ENCODE data around the gene MMP24OS.
"Not testable (repeated sequence)": the region's sequence is repeated elsewhere in the genome, so short reads cannot be mapped to it uniquely, and the experiment has no call there.

MMP24OS gene

DNA sequence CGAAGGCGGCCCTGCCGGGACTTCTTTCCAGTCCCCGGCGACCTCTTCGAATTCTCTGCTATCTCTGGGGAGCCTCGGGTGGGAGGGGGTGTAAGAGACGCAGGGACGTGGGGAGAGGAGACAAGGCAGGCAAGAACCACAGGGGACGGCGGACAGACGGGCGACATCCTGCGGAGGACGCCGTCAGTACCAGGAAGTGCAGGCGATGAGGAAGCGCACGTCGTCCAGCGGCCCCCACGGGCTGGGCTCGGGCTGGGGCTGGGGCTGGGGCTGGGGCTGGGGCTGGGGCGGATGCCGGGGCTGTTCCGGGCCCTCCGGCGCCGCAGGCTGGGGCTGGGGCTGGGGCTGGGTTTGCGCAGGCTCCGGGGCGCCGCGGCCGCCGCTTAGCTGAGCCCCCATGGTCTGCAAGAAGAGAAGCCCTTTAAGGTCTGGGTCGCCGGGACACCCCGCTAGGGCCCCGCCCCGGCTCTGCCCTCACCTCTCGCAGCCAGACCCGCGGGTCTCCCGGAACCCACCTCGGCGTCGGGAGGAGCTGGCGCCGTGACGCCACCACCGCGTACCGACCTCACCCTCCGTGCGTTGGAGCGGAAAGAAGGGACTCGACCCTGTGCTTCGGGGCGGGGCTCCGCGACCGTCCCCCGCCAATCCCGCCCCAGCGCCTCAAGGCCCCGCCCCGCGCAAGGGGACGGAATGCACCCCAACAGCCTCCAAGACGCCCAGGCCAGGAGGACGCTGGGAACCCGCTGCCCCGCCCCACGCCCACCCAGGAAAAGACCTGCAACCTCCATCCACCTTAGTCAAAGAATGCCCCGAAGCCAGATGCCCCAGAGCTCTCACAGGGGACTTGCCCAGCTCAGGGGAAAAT is at the start of gene MMP24OS:
Gene MMP24OS (minus strand): TSS at position 592 of the 865 bp plus-strand sequence. CDS start 193 bp downstream, at position 399.
- peak; percentile 76 to 90 for DNase-seq (ENCODE audit: low spot score in 2 of 2)
- H3K4me1 ChIP-seq: peaks cover 7% of the 10 kb centered on the region; the same call in 1 of the 2 replicates
- peak within 1 kb of the TSS; percentile 71 for H3K4me3 ChIP-seq
- H3K36me3 ChIP-seq (replicated peaks): peaks cover 59% of the 10 kb centered on the region
- H3K9me3 ChIP-seq: no peaks in the 10 kb centered on the region
- H3K27me3 ChIP-seq (ENCODE audit: low read depth): no peaks in the 10 kb centered on the region
- in situ Hi-C loops (cut with MboI; ENCODE audit: low sequenced_read_pairs): no loop called here

DNA sequence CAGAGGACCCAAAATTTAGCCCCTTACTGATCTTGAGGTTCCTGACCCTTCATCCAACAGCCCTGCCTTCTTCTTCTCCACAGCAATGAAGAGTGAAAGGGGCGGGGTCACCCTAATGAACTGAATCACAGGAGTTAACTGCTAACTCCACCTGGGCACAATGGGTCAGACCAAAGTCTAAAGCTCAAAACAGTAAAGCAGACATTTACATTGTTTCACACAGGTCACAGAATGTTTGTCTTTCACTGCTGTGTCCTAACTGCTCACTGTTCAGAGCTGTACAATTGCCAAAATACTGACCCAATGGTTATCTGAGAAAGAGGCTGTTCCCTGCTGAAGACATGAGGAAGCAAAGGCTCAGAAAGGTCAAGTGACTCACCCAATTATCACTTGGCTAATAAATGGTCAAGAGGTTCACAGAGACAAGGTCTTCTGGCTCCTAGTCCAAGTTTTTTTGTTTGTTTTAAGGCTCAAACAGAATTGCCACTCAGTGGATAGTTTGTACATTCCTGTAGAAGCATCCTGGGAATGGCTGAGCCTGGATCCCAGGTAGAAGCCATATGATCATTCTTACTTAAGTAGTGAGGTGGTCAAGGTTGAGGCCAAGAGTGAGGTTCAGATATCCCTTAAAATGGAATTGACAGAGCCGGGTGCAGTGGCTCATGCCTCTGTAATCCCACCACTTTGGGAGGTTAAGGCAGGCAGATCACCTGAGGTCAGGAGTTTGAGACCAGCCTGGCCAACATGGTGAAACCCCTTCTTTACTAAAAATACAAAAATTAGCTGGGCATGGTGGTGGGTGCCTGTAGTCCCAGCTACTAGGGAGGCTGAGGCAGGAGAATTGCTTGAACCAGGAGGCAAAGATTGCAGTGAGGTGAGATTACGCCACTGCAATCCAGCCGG is 49.4 kb upstream of the MMP24OS start:
- Histone ChIP-seq H3K36me3 (replicated peaks) (no peaks in the 10 kb centered on the region), H3K27me3 (ENCODE audit: low read depth) (no peaks in the 10 kb centered on the region), H3K4me1 (no peaks in the 10 kb centered on the region), H3K4me3 (no peak overlapping the region), H3K9me3 (no peaks in the 10 kb centered on the region; the same call in 1 of the 2 replicates)
- DNase-seq (ENCODE audit: low spot score in 2 of 2): no peak
- in situ Hi-C loops (cut with MboI; ENCODE audit: low sequenced_read_pairs): no loop called here

DNA sequence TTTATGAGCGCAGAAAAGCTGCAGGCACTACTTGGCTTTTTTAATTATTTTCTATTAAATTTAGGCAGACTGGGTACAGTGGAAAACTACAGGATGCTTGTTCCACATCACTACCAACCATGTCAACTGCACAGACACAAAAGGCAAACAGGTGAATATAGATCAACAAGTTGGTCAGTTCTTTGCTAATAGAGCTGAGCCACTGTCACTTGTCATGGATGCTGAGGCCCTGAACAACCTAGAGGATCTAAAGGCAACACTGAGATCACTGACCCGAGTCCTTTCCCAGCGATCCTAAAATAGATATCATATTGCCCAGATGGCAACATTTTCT is 48.8 kb upstream of the MMP24OS start:
- Histone ChIP-seq H3K4me1 (no peaks in the 10 kb centered on the region), H3K27me3 (ENCODE audit: low read depth) (no peaks in the 10 kb centered on the region), H3K4me3 (no peak overlapping the region), H3K36me3 (replicated peaks) (peaks cover 3% of the 10 kb centered on the region; the same call in 1 of the 2 replicates), H3K9me3 (no peaks in the 10 kb centered on the region; the same call in 1 of the 2 replicates)
- in situ Hi-C loops (cut with MboI; ENCODE audit: low sequenced_read_pairs): no loop called here
- no peak for DNase-seq (ENCODE audit: low spot score in 2 of 2)

DNA sequence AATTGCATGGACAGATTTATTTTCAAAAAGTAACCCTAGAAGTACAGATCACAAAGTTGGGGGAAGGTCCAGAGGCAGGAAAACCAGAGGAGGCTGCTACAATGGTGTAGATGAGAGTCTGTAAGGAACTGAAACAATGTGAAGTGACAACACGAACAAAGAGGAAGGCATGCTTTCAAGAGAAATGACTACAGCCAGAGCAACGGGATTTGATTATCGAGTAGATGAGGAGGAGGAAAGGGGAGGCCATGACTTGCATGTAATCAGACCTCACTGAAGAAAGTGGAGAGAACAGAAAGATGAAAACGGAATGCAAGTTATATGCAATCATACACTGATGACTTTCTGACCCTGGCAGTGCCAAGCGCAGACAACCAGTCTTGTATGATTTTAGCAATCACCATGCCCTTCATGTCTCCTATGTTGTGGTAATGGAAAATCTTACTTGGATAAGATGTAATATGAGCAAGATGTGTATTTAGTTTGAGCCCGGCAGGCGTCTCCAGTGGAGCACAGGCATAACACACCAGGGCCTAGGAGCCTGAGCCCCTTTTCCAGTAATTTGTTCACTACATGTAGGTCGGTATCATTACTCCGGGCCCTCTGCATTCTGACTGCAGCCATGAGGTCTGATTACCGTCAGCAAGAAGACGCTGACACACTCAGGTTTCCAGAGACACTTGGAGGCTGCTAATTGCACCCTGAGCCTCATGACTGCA is 48.3 kb upstream of the MMP24OS start:
- no peak overlapping the region for H3K4me3 ChIP-seq
- H3K27me3 ChIP-seq (ENCODE audit: low read depth): no peaks in the 10 kb centered on the region
- H3K9me3 ChIP-seq: no peaks in the 10 kb centered on the region
- no peaks in the 10 kb centered on the region for H3K4me1 ChIP-seq
- in situ Hi-C loops (cut with MboI; ENCODE audit: low sequenced_read_pairs): no loop called here
- DNase-seq (ENCODE audit: low spot score in 2 of 2): no peak
- peaks cover 3% of the 10 kb centered on the region; the same call in 1 of the 2 replicates for H3K36me3 ChIP-seq (replicated peaks)

DNA sequence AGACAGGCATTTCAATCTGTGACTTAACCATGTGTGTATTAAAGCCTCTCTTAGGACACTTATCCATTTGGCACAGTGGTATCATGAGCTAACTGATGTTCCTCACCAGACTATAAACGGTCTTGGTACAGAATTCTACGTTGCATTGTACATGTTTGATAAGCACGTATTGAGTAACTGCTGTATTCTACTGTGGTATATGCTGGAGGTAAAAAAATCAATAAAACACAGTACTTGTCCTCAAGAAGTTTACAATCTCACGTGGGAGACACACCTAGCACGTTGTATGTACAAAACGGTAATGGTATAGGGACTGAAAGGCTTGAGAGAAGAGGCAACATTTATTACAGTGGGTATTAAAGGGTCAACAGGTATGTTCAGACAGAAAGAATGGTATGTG is 47.5 kb upstream of the MMP24OS start:
- no peaks in the 10 kb centered on the region for H3K4me1 ChIP-seq
- H3K27me3 ChIP-seq (ENCODE audit: low read depth): no peaks in the 10 kb centered on the region
- no peak overlapping the region for H3K4me3 ChIP-seq
- H3K36me3 ChIP-seq (replicated peaks): peaks cover 3% of the 10 kb centered on the region; the same call in 1 of the 2 replicates
- in situ Hi-C loops (cut with MboI; ENCODE audit: low sequenced_read_pairs): no loop called here
- DNase-seq (ENCODE audit: low spot score in 2 of 2): no peak
- H3K9me3 ChIP-seq: no peaks in the 10 kb centered on the region

DNA sequence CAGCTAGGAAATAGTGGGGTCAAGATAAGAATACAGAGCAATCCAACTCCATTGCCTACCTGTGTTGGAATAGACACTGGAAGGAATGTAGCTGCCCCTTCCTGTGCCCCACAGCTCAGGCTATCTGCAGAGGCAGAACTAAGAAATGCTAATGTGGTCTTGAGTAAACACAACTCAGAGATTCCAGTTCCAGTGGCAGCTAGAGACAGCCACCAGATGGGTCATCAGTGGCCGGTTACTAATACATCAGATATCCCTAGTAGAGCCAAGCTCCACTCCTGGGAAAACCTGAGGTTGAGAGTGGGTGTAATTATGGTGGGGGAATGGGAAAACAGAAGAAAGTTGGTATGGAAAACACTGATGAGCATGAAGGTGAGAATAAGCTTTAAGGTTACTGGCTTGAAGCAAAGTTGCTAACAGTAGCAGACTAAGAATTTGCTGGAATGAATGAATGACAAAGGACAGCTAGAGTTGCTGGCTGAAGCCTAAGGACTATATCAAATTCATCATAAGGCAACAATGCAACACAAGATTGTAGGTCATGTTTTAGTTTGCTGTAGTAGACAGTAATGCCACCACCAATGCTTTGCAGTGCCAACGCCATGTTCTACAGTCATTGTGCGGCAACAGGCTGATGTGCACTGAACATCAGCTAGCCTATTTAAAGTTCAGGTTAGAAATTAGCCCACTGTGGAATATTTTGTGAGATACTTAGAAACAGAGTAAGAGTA is 42.6 kb upstream of the MMP24OS start:
- DNase-seq (ENCODE audit: low spot score in 2 of 2): no peak
- peaks cover 3% of the 10 kb centered on the region; the same call in 1 of the 2 replicates for H3K36me3 ChIP-seq (replicated peaks)
- no peaks in the 10 kb centered on the region for H3K27me3 ChIP-seq (ENCODE audit: low read depth)
- no peaks in the 10 kb centered on the region for H3K4me1 ChIP-seq
- H3K9me3 ChIP-seq: no peaks in the 10 kb centered on the region
- H3K4me3 ChIP-seq: no peak overlapping the region
- in situ Hi-C loops (cut with MboI; ENCODE audit: low sequenced_read_pairs): no loop called here

DNA sequence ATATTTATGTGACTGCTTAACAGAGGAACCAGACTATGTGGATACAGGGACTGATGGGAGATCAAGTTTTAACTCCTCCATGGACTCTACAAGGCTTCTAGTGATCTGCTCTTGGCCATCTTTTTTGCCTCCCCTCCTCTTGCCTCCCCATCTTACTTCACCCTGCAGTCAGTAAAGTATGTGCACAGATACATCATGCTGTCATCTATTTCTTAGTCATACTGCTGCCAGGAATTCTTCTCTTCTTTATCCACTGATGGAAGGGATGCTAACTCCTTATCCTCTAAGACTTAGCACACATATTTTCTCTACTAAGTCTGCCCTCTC is 41.9 kb upstream of the MMP24OS start:
- Histone ChIP-seq H3K9me3 (no peaks in the 10 kb centered on the region), H3K4me1 (no peaks in the 10 kb centered on the region), H3K36me3 (replicated peaks) (peaks cover 3% of the 10 kb centered on the region; the same call in 1 of the 2 replicates), H3K4me3 (no peak overlapping the region), H3K27me3 (ENCODE audit: low read depth) (no peaks in the 10 kb centered on the region)
- no peak for DNase-seq (ENCODE audit: low spot score in 2 of 2)
- in situ Hi-C loops (cut with MboI; ENCODE audit: low sequenced_read_pairs): no loop called here

DNA sequence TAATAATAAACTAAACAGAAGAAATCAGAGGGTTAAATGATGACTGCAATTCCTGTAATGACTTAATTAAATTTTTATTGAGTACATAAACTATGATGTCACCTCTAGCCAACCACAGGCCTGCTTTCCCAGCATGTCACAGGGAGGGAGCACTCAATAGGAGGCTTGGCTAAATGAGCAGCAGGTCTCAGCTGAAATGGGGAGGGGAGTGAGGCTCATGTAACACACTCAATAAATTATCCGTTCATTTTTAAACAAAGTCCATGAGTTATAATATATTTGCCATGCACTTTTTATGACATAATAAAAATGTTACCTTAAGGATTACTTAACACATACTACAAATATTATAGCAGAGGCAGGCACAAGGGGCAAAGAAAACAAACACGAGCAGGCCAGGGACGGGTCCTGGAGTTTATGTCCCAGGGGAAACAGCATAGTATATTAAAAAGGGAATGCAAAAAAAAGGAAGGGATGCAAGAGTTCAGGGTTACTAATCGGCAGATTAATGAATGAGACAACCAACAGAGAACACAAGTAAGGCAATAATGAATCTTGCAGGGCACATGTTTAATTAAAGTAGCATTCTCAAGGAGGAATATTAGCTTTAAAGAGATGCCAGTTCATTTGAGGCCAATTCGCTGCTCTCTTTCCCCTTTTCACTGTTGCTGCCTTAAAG is 41.4 kb upstream of the MMP24OS start:
- DNase-seq (ENCODE audit: low spot score in 2 of 2): no peak
- H3K4me1 ChIP-seq: no peaks in the 10 kb centered on the region
- H3K4me3 ChIP-seq: no peak overlapping the region
- no peaks in the 10 kb centered on the region for H3K27me3 ChIP-seq (ENCODE audit: low read depth)
- no peaks in the 10 kb centered on the region for H3K9me3 ChIP-seq
- peaks cover 3% of the 10 kb centered on the region; the same call in 1 of the 2 replicates for H3K36me3 ChIP-seq (replicated peaks)
- in situ Hi-C loops (cut with MboI; ENCODE audit: low sequenced_read_pairs): no loop called here

DNA sequence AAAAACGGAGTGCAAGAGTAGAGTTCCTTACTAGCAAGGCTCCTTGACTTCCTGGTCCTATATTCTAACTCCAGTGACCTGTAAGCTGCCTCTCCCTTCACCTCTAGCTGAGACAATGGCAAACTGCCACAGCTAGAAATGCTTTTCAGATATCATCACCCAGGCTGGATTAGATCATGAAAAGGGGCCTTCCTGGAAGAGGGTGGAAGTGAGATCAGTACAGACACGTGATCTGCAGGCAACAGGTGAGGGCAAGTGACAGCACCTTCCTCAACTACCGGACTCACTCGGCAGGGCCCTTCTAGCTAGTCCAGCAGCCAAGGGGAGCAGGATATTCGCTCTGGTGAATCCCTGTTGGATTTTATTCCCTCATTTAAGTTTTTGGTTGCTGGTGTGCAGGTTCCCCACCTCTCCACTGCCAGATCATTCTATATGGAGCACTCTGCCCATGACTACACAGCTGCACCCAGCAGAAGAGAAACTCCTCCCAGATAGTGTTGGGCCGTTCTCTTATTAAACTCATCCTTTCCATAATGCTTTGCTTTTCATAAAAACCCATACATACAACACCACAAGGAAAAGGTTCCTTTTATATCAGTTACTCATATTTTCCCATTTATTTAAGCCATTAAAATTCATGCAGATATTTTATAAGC is 40.7 kb upstream of the MMP24OS start:
- H3K4me1 ChIP-seq: no peaks in the 10 kb centered on the region
- DNase-seq (ENCODE audit: low spot score in 2 of 2): no peak
- H3K9me3 ChIP-seq: no peaks in the 10 kb centered on the region
- H3K36me3 ChIP-seq (replicated peaks): peaks cover 3% of the 10 kb centered on the region; the same call in 1 of the 2 replicates
- in situ Hi-C loops (cut with MboI; ENCODE audit: low sequenced_read_pairs): no loop called here
- no peaks in the 10 kb centered on the region for H3K27me3 ChIP-seq (ENCODE audit: low read depth)
- no peak overlapping the region for H3K4me3 ChIP-seq

DNA sequence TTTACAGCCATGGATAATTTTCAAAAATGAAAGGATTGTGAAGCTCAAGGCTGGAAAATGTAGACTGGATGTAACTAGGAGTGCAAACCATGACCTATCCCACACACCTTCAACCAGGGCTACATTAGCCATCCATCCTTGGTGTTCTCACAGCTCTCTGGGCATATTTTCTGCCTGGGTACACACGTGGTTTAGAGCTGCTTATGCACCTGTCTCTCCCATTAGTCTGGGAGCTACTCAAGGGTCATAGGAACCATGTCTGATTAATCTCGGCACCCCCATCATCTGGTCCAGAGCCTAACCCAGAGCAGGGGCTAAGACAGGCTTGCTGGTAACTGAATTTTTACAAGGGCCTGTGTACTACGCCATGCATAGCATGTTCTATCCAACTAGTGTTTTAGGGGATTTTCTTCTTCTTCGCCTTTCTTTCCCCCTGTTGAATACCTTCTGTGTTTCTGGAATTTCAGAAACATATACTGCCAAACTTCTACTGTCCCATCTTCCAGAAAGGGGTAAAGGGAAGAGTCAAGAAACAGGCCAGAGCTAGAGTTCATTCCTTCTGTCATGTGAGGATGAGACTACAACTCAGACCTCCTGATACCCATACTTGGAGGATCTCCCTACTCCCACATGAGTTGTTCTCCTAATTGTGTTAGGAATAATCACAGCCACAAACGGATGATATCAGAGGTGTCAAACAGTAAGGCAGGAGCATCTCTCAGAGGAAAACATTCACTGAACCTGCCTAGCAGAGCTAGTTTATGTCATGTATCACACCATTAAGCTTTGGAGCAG is 39.7 kb upstream of the MMP24OS start:
- no peaks in the 10 kb centered on the region for H3K27me3 ChIP-seq (ENCODE audit: low read depth)
- no peak for DNase-seq (ENCODE audit: low spot score in 2 of 2)
- no peaks in the 10 kb centered on the region for H3K9me3 ChIP-seq
- no peaks in the 10 kb centered on the region; the same call in 1 of the 2 replicates for H3K4me1 ChIP-seq
- H3K36me3 ChIP-seq (replicated peaks): peaks cover 5% of the 10 kb centered on the region
- H3K4me3 ChIP-seq: no peak overlapping the region
- in situ Hi-C loops (cut with MboI; ENCODE audit: low sequenced_read_pairs): no loop called here

DNA sequence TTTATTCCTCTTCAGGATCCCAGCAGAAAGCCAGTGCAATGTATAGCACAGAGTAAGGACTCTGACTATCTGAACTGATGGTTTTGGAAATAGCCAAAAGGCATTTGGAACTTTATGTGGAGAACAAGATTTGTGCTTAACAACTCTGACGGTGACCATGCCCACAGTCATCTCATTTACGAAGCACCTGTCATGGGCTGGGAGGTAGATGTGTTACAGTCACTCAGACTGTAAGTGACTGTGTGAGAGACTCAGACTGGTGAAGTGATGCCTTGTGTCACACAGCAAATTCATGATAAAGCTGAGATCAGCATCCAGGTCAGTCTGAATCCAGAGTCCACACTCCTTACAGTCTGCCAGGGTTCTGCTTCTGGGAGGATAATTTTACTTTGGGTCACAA is 38.2 kb upstream of the MMP24OS start:
- peaks cover 5% of the 10 kb centered on the region for H3K36me3 ChIP-seq (replicated peaks)
- H3K4me3 ChIP-seq: no peak overlapping the region
- in situ Hi-C loops (cut with MboI; ENCODE audit: low sequenced_read_pairs): no loop called here
- H3K27me3 ChIP-seq (ENCODE audit: low read depth): no peaks in the 10 kb centered on the region
- DNase-seq (ENCODE audit: low spot score in 2 of 2): no peak
- H3K9me3 ChIP-seq: no peaks in the 10 kb centered on the region
- H3K4me1 ChIP-seq: no peaks in the 10 kb centered on the region; the same call in 1 of the 2 replicates

DNA sequence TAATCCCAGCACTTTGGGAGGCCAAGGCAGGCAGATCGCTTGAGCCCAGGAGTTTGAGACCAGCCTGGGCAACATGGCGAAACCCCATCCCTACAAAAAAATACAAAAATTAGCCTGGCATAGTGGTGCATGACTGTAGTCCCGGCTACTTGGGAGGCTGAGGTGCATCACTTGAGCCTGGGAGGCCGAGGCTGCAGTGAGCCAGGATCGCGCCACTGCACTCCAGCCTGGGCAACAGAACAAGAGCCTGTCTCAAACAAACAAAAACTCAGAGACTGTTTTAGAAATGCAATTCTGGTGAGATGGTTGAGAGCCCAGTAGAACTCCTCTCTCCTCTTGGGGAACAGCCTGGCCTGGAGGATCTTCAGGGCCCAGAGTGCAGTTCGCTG is 37.7 kb upstream of the MMP24OS start:
- in situ Hi-C loops (cut with MboI; ENCODE audit: low sequenced_read_pairs); DNase-seq (ENCODE audit: low spot score in 2 of 2): not testable (repeated sequence)

More for the DNA sequence above, 37.7 kb upstream of the MMP24OS start:
- not testable (repeated sequence) for H3K4me1 ChIP-seq; H3K4me3 ChIP-seq; H3K9me3 ChIP-seq; H3K36me3 ChIP-seq (replicated peaks); H3K27me3 ChIP-seq (ENCODE audit: low read depth)
